ENCODE data around the gene PCP4.

PCP4 gene

DNA sequence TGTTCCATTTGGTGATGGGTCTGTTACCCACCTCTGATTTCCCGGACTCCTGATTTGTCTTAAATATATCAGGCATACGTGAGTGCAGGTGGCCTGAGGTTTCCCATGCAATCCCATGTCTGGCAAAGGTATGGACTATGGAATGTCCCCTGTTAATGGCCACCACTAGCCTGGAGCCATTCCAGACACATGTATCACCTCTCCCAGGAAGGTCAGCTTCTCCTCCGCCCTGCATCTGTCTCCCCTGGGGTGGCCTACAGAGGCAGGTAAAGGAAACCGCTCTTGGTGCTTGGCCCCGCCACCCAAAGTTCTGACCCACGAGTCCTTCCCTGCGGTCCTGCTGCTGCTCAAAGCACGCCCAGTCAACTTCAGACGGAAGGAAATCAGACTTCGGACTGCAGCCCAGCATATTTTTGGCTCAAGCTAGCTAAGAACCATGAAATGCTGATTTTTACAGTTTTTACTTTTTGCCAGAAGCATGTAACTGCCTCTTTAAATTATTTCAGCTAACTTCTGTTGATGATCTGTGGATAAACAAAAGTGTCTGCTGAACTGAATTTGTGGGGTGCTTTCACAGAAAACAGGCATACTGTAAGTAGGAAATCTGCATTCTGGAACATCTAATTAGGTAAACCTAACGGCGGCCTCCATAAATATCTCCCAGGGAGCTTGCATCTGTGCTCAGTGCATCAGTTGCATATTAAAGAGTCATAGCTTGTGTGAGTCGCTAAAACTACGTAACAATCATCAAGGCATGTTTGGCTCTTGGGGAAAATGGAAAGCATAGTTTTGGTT is 105.9 kb downstream of the PCP4 start:
- DNase-seq (ENCODE audit: low read depth) = no peak

- no peak for DNase-seq (ENCODE audit: low read depth)
Measured at GRCh38 chr21:39976800-39977199, 109.6 kb downstream of the PCP4 start.
